NCI-H1930 (cell line): ENCODE results near the gene ZFHX2.
"Not testable (repeated sequence)": the region's sequence is repeated elsewhere in the genome, so short reads cannot be mapped to it uniquely, and the experiment has no call there.

Source experiments
- DNase-seq, 2 experiments: peaks; one replicate each; lab custom pipeline; 2025; lab: John Stamatoyannopoulos, UW

Gene ZFHX2

DNA sequence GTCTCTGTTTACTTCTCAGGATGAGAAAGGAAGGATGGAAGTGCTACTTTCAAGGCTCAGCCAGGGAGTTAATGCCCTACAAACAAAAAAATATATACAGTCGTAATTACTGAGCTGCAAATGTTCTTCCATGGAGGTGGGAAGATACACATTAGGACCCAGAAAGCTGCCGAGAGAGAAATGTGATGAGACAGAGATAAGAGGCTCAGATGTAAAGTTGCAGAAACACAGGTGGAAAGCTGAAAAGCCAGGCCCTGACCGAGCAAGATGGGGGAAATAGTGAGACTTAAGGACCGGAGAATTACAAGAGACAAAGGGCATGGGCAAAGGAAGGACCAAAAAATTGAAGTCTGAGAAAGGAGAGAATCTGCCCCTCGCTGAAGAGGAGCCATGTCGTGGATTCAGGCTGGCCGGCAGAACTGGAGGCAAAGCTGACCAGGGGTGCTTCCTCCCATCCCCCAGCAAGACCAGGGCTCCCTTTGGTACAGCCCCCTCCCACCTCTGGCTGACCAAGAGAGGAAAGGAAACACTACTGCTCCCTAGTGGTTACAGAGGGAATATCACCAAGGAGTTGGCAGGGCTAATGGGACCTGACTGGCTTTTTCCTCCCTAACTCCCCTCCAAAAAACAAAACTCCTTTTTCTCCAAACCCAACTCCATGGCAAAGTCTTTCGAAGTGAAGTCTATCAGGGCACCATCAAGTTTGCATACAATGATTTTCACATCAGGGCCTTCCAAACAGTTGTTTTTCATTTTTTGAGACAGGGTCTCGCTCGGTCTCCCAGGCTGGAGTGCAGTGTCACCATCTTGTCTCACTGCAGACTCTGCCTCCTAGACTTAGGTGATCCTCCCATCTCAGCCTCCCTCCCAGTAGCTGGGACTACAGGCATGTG lies 12.1 kb downstream of the ZFHX2 start:
- DNase-seq, result peak; percentile 7 to 31

- DNase-seq, result no peak
These were observed 12.8 kb downstream of the ZFHX2 start for GRCh38 chr14:23538785-23539184.

GRCh38 chr14:23538050-23538718 lies 13.4 kb downstream of the ZFHX2 start:
- DNase-seq, result no peak

DNA sequence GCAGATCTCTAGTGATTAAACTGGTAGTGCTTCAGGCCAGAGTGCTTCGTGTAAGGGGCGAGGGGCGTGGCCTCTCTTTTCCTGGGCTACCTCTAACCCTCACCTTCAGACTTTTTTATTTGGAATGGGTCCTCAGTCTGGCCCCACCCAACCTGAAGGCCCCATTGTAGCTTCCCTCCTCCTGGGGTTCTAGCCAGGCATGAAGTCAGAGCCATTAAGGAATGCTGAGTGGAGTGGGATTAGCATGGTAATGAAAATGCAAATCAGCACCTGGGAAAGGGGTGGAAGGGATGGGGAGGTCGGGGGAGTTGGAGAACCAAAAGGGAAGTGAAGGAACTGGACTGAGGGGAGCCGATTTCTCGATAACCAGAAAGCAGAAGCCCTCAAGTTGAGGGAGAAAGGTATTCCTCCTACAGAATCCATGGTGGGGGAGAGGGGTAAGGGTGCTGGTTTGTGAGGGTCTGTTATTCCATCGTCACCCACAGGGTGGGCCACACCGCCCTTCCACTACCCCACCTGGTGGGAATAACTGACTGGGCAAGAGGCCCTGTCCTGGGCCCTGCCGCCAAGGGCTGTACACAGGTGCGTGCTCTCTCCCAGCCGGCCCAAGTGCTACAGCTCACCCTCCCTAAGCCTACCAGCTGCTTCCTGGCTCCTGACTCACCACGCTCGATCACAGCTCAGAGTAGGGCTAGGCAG lies 14.1 kb downstream of the ZFHX2 start:
- no peak for DNase-seq

- not testable (repeated sequence) for DNase-seq
These were observed 14.7 kb downstream of the ZFHX2 start for GRCh38 chr14:23536906-23537305.

- no peak for DNase-seq
These were observed 15.1 kb downstream of the ZFHX2 start for GRCh38 chr14:23536494-23536893.

DNA sequence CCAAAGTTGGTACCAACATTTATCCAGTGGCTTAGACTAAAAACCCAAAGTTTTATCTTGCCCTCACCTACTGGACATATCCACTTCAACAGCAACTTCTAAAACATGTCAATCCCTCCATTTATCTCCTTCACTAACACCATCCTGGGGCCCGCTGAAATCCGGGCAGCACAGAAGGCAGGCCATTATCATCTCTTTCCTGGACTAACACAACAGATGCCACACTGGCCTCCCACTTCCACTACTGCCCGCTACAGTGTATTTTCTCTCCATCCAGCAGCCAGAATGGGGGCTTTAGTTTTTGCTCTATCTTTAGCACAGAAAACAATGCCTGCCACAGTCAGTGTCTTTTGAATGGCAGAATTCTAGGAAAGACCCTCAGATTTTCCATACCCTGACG lies 15.6 kb downstream of the ZFHX2 start:
- no peak for DNase-seq

DNA sequence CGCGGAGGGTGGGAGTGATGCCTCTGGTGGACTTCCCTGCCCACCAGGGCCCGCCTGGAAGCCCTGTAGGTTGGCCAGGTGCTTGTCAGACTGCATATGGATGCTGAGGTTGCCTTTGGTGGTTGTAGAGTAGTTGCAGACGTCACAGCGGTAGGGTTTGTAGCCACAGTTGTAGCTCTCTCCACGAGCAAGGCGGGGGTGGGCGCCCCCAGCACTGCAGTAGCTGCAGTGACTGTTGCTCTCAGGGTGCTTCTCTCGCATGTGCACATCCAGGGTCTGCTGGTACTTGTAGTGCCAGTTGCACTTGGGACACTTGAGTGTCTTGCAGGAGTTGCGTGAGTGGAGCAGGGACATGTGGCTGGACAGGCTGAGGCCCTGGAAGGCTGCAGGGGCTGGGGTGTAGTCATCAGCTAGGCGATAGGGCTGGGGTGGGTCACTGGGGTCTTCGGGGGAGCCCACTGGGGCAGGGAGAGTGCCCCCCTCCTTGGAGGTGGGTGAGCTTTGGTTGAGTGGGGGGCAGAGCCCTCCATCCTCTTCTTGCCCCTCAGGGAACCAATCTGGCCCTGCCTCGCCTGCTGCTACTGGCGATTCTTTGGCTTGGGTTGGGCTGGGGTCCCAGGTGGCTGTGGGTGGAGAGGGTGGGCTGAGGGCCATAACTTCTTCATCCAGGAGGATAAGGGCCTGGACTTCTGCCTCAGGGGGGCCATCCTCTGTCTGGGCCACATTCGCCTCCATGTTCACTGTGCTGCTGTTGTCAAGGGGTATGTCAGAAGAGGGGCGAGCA lies 17.7 kb downstream of the ZFHX2 start:
- no peak for DNase-seq

- no peak for DNase-seq
These were observed 18.9 kb downstream of the ZFHX2 start for GRCh38 chr14:23532658-23533057.

DNA sequence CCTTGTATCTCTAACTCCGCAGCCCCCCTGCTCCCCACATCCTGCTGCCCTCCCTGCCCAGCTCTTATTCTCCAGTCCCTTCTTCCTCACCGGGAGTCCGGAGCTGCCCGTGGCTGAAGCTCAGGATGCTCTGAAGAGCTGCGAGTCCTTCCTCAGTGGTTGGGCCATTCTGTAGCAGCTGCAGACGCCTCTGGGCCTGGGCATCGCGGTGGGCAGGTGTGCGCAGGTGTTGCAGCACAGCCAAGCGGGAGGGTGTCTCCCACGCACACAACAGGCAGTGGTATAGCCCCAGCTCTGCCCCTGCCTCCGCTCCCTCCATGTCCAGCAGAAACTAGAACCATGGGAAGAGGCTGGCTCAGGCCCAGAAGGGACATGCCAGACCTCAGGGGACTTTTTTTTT lies 20.2 kb downstream of the ZFHX2 start:
- no peak for DNase-seq

- no peak for DNase-seq
These were observed 21.1 kb downstream of the ZFHX2 start for GRCh38 chr14:23530375-23531055.

DNA sequence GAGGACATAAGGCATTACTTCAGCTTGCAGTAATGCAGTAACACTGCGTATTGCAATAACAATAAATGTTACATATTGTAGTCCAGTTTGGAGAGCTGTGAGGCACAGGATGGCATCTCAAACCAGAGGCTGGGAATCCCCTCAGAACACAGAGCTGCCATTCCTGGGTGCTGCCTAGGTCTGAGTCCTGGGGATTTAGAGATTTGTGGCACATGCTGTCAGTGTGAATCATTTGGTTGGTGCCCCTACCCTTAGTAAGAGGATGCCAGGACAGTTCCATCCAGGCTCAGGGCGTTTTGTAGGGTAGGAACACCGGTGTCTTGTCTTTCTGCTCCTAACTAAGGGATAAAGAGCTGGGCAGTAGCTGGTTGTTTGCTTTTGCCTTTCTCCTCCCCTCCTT lies 22.5 kb downstream of the ZFHX2 start:
- DNase-seq, result no peak

DNA sequence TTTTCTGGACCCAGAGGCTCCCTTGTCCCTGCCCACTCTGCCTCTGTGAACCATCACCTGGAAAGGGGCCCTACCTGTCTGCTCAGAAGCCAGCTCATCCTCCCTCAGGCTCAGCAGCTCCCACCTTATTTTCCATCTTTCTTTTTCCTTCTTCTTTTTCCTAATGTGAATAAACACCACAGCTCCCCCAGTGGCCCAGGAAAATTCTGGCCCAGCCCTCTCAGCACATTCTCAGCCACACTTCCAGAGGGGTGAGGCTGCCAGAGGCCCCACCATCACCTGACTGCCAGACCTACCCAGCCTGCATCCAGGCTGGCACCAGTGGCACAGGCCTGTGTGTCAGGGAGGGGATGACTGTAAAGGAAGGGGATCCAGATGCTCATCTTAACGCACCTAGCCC lies 23.0 kb downstream of the ZFHX2 start:
- no peak for DNase-seq

DNA sequence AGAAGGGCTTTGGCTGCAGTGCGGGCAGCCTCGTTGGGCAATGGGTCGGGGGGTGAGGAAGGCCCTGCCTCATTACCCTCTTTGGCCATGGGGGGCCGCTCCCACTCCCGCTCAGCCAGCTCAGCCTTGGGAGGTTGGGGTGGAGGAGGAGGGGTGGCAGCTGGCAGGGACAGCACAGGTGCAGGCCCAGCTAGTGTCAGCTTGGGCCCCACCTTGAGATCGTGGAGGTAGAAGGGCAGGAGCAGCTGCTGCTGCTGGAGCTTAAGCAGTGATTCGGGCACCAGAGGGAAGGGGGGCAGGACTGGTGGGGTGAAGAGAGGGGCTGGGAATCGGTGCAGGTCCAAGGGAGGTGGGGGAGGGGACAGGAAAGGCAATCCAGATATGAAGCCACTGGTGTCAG lies 26.0 kb downstream of the ZFHX2 start:
- no peak for DNase-seq

GRCh38 chr14:23524954-23525353 lies 26.6 kb downstream of the ZFHX2 start:
- DNase-seq, result no peak

DNA sequence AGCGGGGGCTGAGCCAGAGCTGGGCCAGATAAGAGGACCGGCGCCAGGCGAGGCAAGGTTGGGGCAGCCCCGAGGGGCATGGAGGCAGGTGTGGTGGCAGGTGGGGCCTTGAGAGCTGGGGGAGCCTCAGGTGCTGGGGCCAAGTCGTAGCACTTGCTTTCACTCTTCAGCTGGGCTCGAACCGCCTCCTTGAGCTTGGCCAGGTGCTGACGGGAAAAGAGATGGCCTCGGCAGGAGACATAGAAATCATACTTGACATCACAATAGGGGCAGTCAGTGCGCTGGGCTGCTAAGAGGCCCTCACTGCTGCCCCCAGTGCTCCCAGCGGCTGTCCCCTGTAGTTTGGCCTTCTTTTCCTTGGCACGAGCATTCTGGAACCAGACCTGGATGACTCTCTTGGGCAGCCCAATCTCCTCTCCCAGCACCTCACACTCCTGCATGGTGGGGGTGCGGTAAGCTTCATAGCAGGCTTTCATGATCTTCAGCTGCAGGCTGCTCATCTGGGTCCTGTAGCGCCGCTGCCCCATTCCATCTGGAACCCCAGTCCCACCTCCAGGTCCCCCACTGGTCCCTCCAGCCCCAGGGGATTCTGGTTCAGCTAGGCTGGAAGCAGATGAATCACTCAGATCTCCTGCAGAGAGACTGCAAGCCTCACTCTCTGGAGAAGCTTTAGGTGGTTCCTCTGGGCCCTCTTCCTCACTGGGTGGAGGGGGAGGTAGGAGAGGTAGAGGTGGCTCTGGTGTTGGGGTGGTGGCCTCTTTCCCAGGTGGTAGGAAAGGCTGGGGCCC lies 28.1 kb downstream of the ZFHX2 start:
- DNase-seq, result no peak

DNA sequence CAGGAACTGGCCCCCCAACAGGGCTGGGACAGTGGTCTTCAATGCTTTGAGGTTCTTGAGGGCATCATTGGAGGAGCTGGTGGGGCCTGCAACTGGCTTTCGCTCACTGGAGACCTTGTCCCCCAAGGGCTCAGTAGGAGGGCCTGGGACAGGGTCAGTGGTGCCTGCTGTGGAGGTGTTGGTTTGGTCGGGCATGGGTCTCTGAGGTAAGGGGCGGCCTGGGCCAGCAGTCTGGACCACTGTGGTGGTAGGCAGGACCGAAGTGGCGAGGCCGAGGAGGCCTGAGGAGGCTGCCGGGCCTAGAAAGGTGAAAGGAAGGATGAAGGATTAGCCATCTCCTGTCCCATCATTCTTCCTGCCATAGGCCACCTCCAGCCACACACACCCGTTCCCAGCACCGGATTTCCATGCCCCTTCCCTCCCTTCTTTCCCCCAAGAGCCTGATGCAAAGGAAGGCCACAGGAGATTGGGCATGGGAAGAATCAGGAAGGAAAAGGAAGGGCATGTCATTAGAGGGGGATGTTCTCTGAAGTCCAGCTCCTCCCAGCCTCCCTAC lies 28.8 kb downstream of the ZFHX2 start:
- DNase-seq, result no peak

DNA sequence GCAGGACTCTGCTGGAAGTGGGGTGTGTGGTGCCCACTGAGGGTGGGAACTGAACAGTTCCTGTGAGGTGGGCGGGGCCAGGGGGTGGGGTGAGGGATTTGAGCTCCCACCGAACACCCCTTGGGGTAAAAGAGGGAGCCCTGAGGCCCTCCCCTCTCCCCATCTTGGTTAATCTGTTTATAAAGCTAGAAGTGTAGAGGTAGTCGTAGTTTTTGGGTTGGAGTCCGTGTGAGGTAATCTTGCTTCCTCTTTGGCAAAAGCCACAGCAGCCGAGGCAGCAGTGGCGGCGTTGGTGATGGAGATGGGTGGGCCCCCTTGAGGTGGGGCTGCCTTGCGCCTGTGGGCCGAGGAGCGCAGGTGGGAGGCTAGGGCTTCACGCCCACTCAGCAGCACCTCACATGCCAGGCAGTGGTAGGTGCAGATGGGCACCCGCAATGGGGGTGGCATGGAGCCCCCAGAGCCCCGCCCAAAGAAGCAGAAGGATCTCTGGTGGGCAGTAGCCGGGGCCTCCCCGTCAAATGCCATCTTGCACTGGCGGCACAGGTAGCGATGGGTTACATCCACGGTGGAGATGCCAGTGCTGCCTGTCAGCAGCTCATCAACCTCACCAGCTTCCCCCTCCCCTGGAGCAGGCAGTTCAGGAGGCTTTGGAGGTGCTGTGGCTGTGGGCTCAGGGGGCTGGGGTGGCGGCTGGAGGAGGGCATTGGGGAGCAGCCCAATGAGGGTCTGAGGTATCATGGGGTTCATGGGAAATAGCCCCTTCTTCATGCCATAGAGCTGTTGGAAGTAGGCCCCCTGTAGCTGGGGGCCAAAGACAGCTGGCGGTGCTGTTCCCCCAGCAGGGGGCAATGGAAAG lies 29.6 kb downstream of the ZFHX2 start:
- no peak for DNase-seq

DNA sequence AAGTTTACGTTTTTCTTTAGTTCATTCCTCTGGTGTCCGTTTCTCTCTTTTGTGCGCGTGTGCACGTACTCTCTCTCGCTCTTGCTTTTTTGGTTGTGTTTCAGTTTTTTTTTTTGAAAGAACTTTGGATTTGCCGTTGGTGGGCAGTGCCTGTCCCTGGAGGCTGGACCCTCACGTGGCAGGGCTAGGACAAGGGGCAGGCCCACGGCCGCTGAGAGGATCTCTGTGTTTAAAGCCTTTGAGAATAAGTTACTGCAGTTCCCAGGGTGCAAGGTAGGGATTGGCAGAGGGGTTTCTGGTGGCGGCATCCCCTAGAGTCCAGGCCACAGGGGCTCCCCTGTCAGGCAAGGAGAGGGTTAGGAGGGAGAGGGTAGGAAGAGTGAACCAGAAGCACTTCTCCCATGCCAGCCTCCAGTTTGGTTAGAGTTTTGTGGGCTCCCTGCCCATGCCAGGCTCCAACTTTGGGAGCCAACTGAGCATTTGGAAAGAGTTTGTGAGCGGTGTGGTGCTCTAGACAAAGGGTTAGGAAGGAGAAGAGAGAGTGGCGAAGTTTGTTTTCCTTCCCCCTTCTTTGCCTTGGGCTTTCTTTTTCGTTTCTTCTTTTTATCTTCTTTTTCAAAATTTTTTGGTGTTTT lies 30.5 kb downstream of the ZFHX2 start:
- DNase-seq, result no peak
